GM21576 (cell line): ENCODE results near the gene MIOX.

Experiments
- ATAC-seq: cut with Tn5 transposase; IDR thresholded peaks from one replicate; pipeline ENCODE4 v1.9.1; 2021; ENCODE audit warnings: mild to moderate bottlenecking, moderate library complexity; ENCODE audit not compliant: unreplicated experiment

The MIOX gene

GRCh38 chr22:50454556-50455075, 32.0 kb upstream of the MIOX start:
- ATAC-seq = no peak

DNA sequence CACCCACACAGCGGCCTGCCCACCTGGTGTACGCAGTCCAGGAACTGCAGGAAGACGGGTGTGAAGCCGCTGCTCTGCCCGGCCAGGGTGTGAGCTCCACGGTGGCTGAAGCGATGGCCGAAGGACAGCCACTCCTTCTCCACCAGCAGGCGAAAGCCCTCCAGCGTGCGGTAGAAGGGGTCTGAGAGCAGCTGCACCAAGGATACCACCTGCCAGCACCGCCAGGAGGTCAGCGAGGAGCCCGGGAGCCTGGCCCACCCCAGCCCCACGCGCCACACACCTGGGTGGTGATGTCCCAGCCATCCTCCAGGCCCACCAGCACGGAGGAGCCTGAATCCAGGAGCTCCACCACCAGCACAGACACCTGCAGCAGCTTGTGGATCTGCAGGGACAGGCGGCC, 31.5 kb upstream of the MIOX start:
- ATAC-seq = no peak

DNA sequence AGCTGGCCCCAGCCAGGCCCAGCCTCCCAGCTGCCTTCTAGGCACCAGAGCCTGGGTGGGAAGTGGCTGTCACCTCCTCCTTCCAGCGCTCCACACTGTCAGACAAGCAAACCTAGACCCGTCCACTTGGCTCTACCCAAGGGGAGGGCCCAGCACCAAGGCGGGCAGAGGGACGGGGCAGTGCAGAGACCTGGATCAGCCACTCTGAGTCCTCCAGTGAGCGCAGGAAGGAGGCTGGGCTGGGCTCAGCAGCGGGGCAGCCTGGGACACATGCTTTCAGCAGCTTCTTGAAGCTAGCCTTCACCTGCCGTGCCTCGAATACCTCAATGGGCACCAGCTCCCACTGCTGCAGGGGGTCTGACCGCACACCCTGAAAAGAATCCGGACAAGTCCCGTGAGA, 30.6 kb upstream of the MIOX start:
- ATAC-seq = no peak

- no peak for ATAC-seq
These were observed 30.0 kb upstream of the MIOX start for GRCh38 chr22:50456466-50457234.

DNA sequence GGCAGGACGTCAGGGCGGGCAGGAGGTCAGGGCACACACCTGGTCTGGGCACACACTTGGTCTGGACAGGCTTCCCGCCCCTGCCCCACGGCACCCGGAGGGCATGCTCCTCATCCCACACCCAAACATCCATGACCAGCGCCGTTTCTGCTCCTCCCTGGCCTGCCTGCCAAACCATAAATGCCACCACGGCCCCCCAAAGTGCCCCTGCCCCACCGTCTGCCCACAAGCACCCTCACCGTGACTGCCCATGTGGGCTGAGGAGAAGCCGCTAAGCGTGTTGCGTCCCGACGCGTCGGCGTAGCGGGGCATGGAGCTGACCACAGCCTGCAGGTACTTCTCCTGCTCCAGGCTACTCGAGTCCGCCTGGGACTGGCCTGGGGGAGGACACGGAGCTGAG, 27.6 kb upstream of the MIOX start:
- no peak for ATAC-seq

GRCh38 chr22:50459496-50460140, 27.0 kb upstream of the MIOX start:
- no peak for ATAC-seq

DNA sequence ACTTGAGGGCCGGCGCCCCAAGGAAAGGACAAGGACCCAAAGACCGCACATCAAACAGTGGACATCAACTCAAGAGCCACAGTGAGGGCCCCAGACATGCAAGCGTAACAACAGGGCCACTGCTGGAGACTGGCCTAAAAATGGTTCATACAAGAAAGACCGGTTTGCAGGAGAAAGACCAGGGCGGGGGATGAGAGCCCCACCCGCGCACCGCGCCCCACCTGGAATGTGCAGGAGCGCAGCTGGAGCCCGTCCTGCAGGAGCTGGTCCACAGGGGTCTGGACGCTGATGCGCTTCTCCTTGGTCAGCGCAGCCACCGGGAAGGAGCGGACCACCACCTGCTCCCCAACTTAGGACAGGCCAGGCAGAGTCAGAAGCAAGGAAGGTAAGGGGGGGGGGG, 25.7 kb upstream of the MIOX start:
- no peak for ATAC-seq

- ATAC-seq = no peak
These were observed 25.1 kb upstream of the MIOX start for GRCh38 chr22:50461536-50461935.

- ATAC-seq = no peak
These were observed 24.6 kb upstream of the MIOX start for GRCh38 chr22:50461979-50462540.

DNA sequence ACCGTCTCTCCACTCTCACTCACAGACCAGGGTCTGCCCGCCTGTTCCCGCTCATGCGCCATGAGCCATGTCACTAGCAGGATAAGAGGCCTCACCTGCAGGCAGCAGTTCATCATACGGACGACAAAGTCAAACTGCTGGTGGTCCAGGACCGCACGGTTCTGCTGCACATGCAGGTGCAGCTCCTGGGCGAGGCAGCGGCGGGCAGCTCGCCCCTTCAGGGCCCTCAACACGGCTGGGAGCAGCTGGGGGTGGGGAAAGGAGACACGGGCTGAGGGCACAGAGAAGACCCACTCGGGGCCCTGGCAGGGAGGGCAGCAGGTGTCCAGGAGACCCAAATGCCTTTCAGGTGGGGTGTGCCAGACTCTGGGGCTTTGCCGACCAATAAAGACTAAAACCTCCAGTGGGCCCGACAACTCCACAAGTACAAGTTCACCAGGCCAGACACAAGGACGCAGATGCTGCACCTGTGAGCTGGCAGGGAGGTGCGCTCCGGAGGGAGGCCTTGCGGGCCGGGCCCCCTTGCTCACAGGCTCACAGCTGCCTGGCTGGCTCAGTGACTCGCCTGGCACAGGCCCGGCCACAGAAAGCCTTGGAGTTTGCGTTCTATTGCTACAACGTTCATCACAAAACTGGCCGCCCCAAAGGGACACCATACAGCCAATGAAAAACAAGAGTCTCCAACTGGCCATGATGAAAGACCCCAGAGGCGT, 23.3 kb upstream of the MIOX start:
- no peak for ATAC-seq

DNA sequence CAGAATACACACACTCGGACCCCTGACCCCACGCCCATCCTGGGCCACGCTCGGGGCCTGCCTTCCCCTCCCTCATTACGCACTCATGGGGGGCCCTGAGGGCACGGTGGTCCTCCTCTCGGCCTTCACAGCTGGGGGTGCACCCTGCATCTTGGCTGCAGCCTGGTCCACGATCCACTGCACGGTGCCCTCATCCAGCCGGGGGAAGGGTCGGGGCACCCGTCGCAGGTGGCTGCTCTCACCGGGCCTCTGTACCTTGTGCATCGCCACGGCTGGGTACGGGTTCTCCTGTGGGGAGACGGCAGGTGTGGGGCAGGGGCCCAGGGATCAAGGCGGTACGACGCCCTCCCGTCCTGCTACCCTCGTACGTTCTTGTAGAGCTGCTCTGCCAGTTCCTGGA, 22.2 kb upstream of the MIOX start:
- ATAC-seq = no peak

DNA sequence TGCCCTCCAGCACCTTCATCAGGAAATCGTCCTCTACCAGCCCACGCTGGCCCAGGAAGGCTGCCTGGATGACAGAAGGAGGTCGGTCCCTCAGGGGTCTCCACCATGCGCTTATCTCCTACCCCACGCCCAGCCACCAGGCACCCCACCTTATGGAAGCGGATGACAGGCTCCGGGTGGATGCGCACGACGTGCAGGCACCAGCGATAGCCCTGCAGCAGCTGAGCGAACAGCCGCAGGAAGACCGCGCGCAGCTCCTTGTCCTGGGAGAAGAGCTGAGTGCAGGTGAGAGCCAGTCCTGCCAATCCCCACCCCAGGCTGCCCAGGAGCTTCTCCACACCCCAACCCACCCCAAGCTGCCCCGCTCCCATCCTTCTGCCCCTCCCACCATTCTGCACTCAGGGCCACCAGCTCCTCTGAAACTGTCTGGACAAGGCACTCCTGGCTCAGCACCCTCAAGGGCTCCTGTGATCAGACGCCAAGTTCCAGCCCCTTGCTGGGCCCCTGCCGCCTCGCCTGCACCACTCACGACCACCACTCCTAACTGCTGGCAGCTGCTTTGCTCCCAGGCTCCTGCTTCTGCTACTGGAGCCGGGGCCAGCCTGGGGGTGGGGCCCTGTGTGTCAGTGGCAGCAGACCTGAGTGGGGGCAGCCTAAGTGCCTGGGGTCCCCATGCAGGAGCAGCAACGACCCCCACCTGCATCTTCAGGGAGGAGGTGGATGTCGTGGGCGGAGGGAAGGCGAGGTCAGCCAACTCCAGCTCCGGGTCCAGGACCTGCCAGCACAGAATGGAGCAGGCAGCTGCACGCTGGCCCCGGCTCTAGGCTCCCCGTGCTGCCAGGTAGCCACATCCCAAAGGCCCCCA, 21.4 kb upstream of the MIOX start:
- ATAC-seq = no peak

- ATAC-seq = no peak
These were observed 19.3 kb upstream of the MIOX start for GRCh38 chr22:50467341-50467740.

- ATAC-seq = no peak
These were observed 18.8 kb upstream of the MIOX start for GRCh38 chr22:50467773-50468440.

- no peak for ATAC-seq
These were observed 18.0 kb upstream of the MIOX start for GRCh38 chr22:50468626-50469025.

DNA sequence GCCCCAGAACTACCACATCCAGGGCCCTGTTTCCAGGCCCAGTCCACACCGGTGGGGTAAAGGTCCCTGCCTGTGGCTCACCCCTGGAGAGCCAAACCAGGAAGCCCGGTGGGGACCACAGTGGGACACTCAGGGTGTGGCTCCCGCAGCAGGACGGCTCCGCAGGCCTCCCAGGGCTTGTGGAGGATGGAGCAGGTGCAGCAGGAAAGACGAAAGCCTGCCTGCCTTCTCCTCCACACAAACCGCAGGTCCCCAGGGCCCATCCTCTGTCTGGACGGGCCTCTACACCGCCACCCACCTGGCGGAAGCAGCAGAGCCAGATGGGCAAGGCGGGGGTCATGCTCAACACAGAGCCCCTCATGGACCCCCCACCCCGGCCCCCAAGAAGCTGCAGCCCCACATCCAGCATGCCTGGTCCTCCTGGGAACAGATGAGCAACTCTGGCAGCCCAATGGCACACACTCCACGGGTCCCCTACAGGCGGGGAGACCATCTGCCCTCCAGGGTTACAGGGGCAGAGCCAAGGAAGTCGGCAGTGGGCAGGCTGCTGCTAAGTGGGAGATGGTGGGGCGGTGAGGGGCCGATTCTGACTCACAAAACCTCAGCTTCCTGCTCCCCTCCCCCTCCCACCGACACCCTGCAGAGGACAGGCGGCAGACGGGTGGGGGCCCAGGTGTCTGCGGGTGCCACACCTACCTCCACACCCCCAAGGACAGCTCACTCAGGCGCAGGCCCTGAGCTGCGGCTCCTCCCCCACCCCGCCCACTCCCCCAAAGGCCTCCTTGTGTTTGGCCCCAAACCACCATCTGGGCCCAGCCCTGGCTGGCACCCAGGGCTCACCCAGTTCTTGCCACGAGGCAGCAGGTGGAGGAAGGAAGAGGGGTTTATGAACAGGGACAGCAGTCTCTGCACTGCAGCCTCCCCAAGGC, 17.0 kb upstream of the MIOX start:
- peak; percentile 50 for ATAC-seq

DNA sequence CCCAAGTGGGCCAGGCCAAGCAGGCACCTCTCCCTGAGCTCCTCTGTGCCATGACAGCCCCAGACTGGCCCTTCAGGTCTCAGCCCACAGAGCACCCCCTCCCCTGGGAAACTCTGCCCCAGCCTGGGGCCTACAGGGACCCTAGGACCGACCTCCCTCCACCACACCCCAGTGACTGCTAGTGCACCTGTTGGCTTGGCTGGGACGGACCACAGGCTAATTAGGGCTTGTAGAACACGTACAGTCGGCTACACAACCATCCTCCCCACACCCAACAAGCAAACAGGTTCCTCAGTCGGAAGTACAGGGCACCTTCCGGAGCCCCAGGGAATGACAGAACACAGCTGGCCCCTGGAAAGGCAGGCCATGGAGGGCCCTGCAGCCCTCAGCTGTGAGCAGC, 16.2 kb upstream of the MIOX start:
- ATAC-seq = no peak

GRCh38 chr22:50471197-50471847, 15.3 kb upstream of the MIOX start:
- ATAC-seq = no peak
